ENCODE data around the gene SETSIP.
"Not testable (repeated sequence)": the region's sequence is repeated elsewhere in the genome, so short reads cannot be mapped to it uniquely, and the experiment has no call there.

The SETSIP gene, protein sequence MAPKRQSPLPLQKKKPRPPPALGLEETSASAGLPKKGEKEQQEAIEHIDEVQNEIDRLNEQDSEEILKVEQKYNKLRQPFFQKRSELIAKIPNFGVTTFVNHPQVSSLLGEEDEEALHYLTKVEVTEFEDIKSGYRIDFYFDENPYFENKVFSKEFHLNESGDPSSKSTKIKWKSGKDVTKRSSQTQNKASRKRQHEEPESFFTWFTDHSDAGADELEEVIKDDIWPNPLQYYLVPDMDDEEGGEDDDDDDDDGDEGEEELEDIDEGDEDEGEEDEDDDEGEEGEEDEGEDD

DNA sequence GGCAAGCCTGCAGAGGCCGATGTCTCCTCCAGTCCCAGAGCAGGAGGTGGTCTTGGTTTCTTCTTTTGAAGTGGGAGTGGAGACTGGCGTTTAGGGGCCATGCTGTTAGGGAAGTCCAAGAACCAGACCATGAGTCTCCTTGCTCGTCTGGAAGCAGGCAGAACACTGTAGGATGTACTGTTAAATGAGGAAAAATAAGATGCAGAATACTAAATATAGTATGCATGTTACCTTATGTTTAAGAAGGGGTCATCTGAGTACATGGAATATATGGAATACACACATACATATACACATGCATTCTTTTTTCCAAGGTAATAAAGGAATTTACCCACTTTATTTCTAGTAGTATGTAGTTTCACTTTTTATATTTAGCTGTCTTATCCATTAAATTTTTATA lies at the start of gene SETSIP:
TSS of gene SETSIP (minus strand) at position 101 of the 400 bp plus-strand sequence. CDS start at position 101, 0 bp downstream.
- DNase-seq, result no peak

DNA sequence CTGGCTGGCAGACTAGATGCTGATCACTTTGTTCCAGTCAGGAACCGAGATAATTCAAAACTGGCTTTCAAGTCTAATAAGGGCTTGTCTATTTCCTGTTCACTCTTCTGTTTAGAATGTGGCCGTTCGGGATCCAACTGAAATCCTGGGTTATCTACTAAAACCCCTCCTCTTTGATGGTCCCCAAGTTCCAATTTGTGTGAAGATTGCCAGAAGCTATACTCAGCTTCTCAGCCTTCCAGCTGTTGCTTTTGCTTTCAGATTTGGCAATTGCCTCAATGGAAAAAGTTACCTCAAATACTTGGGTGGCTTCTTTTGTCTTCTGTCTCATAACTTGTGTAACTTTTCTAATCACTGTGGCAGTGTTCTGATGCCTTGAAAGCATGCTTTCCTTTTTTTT lies 48.7 kb upstream of the SETSIP start:
- no peak for DNase-seq

DNA sequence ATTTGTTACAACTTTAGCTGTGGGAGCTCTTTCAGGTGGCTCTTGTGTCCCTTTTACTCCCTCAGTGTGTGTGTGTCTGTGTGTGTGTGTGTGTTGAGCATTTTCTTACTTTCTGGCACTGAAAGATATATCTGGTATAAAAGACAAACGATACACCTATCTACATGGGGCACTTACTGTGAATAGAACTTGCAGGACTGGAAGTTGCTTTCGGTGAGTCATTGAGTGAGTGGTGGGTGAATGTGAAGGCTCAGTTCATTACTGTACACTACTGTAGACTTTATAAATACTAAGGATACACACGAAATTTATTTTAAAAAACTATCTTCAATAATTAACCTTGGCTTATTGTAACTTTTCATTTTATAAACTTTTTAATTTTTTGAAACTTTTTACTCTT lies 43.6 kb upstream of the SETSIP start:
- no peak for DNase-seq

DNA sequence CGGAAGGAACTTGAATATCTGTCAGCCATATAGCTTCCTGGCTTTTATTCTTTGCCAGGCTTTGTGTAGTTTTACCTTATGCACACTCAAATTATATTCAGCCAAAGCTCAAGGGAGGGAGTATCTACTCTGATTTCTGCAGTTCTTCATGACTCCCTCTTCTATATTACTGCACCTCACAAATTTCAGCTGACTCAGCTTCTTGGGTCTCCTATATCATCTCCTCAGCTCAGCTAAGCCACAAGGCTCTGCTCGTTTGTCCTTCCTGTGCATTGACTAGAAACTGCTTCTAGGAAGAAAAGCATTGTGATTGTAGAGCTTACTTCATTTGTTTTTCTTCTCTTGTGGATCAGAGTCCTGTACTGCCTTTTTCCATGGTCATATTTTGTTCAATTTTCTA lies 42.3 kb upstream of the SETSIP start:
- DNase-seq, result no peak

DNA sequence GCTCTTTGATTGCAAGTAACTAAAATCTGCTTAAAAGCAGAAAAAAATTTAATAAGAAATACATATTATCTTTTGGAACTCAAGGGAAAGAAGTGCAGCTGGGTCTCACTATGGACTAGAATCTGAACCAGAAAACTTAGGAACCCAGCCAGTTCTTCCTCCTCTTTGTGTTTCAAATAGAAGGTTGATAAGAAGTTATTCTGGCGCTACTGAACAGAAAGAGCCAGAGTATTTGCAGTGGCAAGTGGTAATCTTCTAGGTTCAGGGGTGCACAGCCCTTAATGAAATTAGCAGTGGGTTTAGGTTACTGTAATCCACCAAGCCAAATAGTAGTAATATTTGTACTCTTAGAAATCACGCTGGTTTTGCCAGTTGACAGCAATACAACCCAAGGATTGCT lies 33.4 kb upstream of the SETSIP start:
- DNase-seq, result no peak

DNA sequence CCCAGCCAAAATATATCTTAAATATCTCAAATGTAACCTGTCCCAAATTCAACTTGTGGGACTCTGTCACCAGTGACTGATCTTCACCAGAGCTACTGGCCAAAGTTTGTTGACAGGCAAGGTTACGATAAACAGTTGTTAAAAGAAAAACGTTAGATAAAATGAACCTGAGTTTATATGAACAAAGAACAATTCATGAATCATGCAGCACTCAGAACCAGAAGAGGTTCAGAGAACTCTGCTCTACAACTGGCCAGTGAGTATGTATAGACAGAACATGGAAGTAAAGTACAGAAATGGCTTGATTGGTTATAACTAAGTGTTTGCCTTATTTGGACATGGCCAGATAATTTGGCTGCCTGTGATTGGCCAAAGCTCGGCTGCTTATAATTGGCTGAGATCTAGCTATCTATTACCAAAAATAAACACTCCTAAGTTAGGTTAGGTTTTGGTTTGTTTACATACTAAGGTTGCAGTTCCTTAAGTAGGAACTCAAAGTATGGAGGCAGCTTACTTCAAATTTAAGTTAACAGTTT lies 30.4 kb upstream of the SETSIP start:
- no peak for DNase-seq

DNA sequence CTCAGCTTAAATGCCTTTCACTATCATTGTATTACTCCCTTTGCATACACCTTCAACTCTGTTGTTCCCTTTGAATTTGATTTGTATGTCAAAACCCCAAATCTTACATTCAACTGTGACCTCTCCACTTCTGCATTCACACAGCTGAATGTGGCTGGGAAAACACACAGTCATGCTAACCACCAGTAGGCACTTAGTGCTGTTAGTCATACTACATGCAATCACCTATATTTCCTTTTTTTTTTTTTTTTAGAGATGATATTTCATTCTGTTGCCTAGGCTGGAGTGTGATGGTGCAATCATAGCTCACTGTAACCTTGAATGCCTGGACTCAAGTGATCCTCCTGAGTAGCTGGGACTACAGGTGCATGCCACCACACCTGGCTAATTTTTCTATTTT lies 21.1 kb upstream of the SETSIP start:
- DNase-seq, result no peak

DNA sequence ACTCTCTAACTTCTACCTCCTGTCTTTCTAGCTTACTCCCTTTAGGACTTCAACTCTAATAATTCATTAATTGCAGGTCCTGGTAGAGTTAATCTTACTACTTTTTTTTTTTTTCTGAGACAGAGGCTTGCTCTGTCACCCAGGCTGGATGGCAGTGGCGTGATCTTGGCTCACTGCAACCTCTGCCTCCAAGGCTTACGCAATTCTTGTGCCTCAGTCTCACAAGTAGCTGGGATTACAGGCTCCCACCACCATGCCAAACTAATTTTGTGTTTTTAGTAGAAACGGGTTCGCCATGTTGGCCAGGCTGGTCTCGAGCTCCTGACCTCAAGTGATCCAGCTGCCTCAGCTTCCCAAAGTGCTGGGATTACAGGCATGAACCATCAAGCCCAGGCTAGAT lies 20.7 kb upstream of the SETSIP start:
- DNase-seq, result no peak

DNA sequence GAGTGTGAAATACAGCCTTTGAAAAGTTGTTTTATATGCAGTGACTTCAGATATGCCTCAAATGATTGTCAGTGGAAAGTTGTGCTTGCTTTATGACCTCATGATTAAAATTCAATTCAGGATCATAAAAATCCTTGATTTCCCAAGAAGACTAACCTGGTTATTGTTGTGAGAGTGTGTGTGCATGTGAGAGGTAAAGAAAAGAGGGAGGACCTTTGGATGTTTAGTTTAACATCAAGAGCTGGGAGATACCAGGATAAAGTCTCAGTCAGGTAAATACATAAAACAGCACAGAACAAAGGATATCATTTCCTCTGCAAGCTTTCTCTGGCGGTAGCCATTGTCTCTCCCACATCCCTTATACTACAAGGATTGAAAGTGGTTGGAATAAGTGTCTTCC lies 19.4 kb upstream of the SETSIP start:
- no peak for DNase-seq

DNA sequence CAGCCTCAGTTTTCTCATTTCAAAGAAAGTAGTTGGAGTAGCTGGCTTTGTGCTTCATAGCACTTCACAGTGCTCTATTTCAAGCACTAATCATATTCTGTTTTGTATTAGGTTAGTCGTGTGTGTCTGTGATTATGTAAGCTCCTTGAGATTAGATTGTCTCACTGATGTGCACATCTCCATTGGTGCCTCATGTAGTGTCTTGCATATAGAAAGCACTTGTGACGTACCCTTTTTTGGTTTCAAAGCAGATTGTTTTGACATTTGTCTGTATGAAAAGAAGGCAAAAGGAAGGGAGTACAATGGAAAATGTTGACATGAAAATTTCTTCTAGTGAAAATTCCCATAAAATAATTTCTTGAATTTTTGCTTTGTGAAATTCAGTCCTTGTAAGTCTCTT lies 18.9 kb upstream of the SETSIP start:
- no peak for DNase-seq

DNA sequence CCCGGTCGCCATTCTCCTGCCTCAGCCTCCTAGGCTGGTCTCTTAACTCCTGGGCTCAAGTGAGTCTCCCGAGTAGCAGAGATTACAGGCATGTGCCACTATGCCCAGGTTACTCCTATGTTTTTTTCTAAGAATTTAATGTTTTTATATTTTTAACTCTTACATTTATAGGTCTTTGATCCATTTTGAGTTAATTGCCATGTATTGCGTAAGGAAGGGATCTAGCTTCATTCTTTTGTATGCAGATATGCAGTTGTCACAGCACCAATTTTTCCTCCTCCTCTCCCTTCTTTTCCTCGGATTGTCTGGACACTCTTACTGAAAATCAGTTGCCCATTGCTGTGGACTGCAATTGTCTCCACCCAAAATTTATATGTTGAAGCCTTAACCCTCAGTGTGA lies 16.4 kb upstream of the SETSIP start:
- DNase-seq, result no peak

DNA sequence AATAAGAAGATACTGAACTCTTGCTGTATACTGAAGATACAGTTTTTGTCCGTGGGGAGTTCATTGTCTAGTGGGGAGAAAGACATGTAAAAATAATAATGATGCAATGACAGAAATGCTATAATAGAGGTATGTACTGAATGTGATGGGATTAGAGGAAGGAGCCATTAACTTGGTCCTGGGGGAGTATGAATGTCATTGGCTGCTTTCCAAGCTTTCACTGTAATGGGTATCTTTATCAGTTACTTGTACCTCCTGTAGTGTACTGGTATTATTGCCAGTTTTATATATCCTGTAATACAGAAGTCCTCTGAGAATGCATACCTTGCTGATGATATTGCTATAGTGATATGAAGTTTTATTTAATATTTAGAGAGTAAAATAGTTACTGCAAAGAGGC lies 12.3 kb upstream of the SETSIP start:
- DNase-seq, result no peak

DNA sequence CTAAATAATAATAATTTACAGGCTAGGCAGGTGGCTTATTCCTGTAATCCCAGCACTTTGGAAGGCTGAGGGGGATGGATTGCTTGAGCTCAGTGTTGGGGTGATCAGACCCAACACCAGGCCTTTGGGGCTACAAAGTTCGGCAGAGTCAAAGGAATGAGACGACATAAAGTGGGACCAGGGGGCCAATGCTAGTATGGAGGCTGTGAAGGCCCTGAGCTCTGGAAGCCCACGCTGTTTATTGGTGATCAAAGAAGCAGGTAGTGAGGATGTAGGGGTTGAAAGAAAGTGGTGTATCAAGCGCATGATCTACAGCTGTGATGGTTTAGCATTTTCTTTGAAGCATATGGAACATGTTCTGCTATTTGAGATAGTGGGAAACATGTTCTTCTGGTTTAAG lies 10.5 kb upstream of the SETSIP start:
- DNase-seq, result no peak

DNA sequence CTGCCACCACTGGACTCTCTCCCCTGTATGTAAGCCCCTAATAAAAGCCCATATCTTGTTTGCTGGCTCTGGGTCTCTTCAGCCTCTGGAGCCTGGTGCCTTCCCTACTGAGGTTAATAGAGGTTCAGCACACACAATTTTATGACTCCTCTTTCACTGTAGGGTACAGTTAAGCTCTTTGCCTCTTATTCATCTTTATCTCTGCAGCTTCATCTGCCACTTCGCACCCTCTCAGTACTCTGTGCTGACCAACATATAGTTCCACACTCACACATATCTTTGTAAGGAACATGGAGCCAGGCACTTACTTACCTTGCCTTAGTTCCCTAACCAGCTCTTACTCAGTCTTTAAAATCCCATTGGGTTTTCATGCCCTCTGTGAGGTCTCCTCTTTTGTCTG lies 9.4 kb upstream of the SETSIP start:
- DNase-seq, result no peak

DNA sequence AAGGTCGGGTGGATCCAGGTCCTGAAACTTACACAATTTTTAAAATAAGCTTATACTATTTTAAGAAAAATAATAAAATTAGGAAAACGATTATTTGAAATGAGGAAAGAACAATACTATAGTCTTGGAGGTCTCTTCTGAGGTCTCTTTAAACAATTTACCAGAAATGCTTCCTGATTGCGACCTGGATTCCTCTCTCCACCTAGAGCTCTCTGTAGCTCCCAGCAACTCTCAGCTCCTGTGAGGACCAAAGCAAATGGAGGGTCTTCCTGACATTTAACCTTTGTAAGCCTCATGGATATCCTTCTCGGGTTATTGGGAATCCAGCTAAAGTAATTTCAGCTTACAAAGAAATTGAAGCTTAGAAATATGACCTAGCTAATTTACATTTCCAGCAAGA lies 5.8 kb upstream of the SETSIP start:
- DNase-seq, result no peak

DNA sequence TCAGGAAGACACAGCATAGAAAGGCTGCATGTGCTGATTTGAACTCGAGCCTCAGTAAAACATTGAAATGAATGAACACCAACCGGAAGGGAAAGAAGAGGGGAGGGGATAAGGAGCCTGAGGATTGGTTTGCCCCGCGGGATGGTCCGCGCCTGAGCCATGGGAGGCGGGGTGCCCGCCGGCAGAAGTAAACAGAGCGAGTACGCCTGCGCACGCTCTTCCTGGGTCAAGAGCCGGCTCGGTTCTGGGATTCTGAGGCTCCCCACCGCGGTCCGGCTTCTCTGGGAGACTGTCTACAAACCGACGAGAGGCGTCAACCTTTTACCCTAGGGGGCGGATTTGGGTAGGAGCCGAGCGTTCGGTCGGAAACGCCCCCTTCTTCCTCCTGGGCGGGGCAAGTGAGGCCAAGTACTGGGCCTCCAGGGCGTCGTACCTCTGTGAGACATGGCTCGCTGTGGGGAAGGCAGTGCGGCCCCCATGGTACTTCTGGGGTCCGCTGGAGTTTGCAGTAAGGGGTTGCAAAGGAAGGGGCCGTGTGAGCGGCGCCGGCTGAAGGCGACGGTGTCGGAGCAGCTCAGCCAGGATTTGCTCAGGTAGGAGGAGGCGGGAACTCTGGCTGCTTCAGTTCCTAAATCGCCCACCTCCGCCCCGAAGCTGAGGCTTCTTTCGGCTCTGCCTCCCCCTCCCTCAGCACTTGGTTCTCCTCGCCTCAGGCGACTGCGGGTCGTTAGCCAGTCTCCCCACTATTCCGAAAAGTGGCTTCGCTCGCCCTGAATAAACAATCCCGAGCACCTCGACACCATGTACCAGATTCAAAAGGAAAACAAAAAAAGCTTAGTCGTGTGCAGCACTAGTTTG lies 5.1 kb upstream of the SETSIP start, which contains the start of gene BTBD8:
TSS of gene BTBD8 (plus strand) at position 218 of the 858 bp plus-strand sequence. CDS start at position 445, 227 bp downstream.
- peak; percentile 87 for DNase-seq

DNA sequence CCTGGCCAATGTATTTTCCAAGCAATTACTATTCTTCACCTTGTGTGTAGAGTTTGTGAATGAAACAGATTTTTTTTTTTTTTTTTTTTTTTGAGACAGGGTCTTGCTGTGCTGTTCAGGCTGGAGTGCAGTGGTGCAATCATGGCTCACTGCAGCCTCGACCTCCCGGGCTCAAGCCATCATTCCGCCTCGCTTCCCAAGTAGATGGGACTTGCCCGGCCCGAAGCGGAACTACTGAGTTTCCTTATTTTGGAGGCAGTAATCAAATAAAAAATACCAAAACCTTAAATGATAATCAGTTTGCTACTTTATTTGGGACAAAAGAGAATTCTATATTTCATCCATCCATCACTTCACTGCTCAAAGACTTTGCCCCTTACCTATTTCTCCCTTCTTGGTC lies 4.2 kb upstream of the SETSIP start:
- no peak for DNase-seq

DNA sequence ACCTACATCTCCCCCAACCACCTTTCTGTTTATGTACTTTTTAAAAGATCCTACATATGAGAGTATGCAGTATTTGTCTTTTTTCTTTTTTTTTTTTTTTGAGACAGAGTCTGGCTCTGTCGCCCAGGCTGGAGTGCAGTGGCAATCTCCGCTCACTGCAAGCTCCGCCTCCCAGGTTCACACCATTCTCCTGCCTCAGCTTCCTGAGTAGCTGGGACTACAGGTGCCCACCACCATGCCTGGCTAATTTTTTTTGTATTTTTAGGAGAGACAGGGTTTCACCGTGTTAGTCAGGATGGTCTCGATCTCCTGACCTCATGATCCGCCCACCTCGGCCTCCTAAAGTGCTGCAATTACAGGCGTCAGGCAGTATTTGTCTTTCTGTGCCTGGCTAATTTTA lies 2.9 kb upstream of the SETSIP start:
- not testable (repeated sequence) for DNase-seq

DNA sequence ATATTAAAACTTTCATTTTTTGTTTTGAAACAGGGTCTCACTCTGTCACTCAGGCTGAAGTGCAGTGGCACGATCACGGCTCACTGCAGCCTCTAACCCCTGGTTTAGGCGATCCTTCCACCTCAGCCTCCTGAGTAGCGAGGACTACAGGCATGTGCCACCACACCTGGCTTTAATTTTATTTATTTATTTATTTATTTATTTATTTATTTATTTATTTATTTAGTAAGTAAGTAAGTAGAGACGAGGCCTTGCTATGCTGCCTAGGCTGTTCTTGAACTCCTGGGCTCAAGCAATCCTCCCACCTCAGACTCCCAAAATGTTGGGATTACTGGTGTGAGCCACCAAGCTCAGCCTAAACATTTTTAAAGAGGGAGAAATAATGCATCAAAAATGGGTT lies 1.2 kb upstream of the SETSIP start:
- DNase-seq, result no peak

DNA sequence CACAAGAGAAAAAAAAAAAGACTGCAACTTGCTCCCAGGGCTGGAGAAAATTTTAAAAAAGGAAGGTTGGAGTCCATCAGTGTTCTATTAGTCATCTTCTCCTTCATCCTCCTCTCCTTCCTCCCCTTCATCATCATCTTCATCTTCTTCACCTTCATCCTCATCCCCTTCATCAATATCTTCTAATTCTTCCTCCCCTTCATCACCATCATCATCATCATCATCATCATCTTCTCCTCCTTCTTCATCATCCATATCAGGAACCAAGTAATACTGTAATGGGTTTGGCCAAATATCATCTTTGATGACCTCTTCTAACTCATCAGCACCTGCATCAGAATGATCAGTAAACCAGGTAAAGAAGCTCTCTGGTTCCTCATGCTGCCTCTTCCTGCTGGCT lies 765 bp downstream of the SETSIP start:
- not testable (repeated sequence) for DNase-seq

DNA sequence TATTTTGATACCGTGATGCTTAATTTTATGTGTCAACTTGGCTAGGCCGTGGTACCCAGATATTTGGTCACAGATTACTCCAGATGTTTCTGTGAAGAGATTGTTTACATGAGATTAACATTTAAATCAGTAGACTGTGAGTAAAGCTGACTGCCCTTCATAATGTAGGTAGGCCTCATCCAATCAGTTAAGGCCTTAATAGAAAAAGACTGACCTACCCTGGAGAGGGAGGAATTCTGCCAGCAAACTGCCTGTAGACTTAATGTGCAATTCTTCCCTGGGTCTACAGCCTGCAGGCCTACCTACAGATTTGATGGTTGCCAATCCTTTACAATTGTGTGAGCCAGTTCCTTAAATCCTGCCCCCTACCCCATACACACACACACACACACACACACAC lies 4.3 kb downstream of the SETSIP start:
- DNase-seq, result no peak

DNA sequence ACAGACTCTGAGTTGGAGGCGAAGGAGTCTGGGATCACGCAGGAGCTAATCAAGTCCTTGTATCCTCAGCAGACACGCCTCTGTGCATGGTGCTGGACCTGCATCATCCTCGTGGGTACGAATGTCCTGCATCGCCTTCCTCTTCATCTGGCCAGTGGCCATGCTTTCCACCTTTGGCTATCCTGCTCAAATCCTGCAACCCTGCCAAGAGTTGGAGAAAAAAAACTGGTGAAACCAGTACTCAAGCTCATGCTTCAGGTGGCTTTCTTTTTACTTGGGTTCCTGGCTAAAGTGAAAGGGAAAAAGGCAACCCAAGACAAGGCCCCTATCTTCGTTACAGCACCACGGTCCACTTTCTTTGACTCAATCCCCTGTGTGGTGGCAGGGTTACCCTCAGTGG lies 8.9 kb downstream of the SETSIP start:
- DNase-seq, result no peak

DNA sequence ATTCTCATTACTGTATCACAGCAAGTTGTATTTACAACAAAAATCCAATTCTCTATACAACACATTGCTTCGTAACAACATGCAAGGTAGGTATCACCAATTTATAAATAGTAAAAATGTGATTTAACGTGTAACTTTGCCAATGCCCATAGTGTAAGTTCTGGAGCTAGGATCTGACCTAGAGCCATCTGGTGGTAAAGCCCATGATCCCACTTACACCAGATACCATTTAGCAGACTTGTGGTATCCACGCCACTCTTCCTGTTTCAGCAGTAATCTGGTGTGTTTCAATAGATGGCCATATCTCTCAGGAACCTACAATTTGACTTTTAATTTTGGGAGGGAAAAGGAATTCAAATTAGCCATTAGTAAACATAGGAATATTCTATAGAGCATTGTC lies 10.2 kb downstream of the SETSIP start:
- no peak for DNase-seq

DNA sequence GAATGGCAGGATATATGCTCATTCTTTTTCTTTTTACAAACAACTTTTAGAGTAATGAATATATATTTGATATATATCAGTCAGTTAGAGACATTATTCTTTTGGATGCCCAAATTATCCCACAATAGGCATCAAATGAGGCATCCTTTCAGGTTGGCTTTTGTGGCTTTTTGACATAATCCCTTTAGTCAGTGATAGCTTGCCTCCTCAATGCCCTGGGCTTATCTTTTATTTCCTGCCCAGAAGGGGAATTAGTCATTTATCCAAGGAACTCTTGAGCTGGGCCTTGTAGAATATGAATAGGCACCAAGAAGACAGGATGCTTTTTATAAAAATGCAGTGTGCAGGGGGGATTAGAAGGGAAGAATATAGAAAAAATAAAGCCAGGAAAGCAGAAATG lies 23.3 kb downstream of the SETSIP start:
- no peak for DNase-seq
